HG03558 (cell line): ENCODE results near the gene NUP153.

Experiments used
- ATAC-seq: cut with Tn5 transposase; IDR thresholded peaks from one replicate; pipeline ENCODE4 v1.9.1; 2021; ENCODE audit warnings: moderate number of reproducible peaks; ENCODE audit not compliant: unreplicated experiment; ENCODE audit errors: extremely low read depth

NUP153 gene

GRCh38 chr6:17577059-17577458, 129.7 kb downstream of the NUP153 start:
- ATAC-seq: no peak

- no peak for ATAC-seq
These were observed 131.7 kb downstream of the NUP153 start for GRCh38 chr6:17574866-17575560.

- ATAC-seq: no peak
These were observed 141.3 kb downstream of the NUP153 start for GRCh38 chr6:17565399-17565798.
